Stimulated activated CD8-positive, alpha-beta memory T cell treated with anti-CD3 and anti-CD28 coated beads, Interleukin-2, amount 100 ng/mL, for 48 hours (primary cell): Measurements from ENCODE around the gene FMNL1.
A peak's percentile ranks its signal among the peaks of the same experiment; 100 is the strongest.

Experiments used
- DNase-seq, 2 donors: peaks; one replicate each; pipeline ENCODE4 v3.0.0-alpha.2; 2020; ENCODE audit warnings: low read depth in 2 of 2

FMNL1 gene

DNA sequence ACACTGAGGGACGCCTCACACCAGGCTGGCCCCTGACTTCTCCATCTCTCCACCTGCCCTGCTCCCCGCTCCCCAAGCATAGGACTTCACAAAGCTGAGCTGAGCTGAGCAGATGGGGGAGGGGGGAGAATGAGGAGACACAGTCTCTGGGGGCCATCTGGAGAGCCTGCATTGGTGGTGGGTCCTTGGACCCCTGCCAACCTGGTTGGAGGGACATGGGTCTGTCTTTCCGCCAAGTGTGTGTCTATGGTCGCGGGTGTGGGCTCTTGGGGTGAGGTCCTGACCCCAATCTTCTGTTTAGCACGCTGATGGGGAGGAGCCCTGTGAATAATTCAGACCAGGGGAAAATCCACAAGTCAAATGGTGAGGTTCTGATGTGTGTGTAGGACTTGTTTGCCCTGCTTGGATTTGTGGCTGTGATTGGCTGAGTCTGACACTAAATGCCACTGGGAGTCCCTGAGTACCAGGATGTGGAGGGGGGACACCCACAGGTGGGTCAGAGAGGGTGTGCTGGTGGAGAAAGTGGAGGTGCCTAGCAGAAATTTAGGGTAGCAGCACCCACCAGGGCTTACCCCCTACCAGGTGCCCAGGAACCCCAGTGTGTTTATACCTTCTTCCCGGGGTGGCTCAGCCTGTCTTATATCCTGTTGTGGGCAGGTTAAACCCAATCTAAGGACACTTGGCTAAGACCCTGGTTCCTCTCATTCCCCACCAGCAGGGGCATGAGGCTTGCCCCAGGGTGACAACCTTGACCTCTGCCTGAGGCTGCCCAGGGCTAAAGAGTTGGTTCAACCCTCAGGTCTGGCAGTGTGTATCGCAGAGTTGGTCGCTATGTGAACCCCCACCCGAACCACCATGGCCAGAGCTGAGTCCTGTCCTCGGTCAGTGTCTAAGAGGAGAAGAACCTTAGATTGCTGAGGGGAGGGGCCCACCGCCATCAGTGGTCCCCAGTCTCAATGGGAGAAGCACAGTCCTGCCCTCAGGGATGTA, 2.1 kb downstream of the FMNL1 start:
- DNase-seq, result peak in 1 of 2 donors; percentile 60

DNA sequence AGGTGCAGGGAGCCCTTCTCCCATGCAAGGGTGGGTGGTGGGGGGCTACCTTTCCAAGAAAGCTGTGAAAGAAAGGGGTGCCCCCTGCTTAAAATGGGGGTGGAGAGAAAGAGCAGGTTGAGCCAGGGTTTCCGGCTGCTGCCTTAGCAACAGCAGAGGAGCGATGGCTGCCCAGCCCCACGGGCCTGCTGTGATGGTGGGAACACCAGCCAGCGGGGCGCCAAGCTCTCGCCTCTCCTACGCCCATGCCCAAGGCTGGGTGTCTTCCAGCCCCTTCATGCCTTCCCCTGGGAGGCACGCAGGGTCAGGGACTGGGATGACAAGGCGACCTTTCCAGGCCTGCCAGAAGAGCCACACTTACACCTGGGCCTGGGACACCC, 3.0 kb downstream of the FMNL1 start:
- no peak for DNase-seq

DNA sequence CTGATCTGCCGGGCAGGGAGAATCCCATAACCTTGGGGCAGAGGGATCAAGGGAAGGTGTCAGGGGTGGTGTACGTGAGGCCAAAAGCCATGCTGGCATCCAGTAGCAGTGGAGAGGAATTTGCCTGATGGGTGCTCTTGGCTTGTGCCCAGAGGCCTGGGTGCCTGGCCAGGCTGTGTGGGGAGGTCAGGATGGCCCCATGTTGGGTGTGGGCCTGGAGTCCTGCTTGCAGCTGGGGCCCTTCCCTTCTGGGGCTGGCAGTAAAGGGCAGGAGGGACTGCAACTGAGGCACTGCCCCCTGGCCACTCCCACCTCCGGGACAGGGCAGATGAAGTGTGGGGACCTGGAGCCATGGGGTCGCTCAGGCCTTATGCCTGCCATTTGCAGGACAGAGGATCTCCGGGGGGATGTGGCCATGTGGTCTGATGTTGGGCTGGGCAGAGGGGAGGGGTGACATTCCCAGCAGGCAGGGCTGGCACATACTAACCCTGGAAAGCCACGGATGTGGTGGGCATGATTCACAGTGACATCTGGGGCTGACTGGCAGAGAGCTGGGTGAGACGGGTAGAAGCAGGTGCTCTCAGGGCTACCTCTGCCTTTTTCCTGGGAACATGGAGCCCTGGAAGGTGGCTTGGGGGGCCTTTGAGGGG, 3.5 kb downstream of the FMNL1 start:
- DNase-seq, result no peak

DNA sequence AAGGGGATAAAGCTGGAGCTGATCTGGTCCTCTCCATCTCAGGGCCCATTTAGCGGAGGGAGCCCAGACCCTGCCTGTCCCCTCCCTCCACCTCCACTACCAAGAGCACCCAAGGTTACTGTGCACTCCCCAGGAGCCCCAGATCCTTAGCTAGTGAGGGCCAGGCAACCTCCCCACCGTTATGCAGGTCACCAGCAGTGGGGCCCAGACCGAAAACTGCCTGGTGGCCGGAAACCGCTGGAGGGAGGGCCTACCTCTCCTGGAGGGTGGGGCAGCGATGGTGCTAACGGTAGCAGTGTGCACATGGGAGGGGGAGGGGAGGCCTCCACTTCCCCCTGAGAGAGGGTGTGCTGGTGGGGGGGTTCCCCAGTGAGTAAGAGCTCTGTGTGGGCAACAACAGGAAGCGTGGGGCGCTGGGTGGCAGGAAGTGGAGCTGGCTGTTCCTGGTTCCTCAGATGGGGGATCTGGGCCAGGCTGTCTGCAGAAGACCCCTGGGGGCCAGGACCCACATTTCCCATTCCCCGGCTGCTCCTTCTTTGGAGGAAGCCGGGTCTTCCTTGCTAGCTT, 4.4 kb downstream of the FMNL1 start:
- peak; percentile 97 to 98 for DNase-seq

DNA sequence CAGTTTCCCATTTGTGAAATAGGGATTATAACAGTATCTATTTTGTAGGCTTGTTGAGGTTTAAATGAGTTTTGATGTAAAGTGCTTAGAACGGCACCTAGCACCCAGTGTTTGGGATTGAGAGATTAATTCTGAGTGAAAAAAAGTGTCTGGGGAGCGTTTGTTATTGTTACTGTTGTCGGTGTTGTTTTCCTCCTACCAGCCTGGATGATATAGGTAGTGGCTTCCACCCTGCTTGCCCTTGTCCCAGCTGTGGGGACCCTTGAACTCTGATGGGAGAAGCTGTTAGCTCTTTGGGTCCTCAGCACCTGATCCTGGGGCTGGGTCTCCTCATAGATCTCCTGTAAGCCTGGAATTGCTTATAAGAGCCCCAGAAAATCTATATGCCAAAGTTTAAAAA, 4.9 kb downstream of the FMNL1 start:
- DNase-seq, result no peak

DNA sequence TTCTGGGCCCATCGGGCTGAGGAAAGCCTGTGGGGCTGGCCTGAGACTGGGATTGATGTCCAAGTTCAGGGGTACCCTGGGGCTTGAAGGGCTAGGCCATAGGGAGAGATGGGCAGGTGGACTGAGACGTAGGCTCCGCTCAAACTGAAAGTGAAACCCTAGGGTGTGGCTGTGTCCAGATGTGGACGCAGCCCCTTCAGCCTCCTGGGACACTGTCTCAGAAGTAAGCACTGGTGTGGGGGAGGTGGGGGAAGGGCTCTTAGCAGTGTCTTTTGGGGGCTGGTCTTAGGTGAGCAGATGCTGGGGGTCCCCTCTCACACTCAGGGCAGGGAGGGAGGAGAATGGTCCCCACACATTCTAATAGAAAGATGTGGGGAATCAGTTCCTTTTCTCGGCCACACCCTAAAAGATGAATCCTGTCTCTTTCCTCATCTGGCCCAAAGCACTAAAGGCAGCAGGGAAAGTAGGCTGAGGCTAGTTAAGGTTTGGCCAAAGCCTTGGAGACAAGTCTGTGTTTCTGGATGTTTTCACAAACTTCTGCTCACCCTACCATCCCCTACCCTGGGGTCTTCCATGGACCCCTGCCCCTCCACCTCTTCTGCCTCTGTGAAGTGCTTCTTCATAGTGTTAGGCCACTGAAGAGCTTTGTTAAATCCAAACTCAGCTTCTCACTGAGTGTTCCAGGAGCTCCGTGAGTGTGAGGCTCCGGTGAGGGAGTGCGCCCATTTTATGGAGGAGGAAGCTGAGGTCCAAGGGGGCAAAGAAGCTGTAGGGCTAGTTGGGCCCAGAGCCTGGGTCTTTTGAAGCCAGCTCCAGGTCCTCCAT, 5.6 kb downstream of the FMNL1 start:
- DNase-seq, result no peak

DNA sequence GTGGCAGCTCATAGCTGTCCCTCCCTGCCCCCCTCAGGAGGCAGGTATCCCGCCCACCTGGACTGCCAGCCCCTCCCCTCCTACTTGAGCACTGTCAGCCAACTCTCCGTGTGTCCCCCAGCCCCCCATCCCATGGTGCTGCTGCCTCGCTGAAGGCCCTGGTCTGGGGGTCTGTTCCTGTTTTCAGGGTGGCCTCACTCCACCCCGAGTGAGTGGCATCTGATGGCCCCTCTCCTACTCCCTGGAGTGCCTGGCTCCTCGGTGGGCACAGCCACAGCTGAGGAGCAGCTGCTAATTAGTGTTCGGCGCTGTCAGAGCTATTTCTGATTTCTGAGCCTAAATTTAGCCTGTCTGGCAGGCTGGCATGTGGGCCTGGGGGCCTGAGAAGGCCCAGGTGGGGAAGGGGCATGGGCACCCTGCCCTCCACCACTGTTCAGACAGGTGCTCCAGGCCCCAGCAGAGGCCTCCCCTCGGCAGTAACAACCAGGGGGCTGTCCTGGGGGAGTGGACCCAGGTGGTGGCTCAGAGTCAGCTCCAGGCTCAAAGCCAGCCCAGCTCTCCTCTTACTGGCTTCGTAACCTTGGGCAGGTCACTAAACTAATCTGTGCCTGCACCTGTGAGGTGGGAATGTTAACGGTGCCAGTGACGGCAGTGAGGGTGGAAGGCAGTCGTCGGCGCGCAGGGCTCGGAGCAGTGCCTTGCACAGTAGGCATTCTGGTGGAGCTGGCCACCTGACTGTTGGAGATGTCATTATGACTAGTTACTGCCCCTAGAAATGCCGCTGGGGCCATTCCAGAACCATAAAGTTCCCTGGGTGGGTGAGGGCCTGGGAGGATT, 6.5 kb downstream of the FMNL1 start:
- no peak for DNase-seq

DNA sequence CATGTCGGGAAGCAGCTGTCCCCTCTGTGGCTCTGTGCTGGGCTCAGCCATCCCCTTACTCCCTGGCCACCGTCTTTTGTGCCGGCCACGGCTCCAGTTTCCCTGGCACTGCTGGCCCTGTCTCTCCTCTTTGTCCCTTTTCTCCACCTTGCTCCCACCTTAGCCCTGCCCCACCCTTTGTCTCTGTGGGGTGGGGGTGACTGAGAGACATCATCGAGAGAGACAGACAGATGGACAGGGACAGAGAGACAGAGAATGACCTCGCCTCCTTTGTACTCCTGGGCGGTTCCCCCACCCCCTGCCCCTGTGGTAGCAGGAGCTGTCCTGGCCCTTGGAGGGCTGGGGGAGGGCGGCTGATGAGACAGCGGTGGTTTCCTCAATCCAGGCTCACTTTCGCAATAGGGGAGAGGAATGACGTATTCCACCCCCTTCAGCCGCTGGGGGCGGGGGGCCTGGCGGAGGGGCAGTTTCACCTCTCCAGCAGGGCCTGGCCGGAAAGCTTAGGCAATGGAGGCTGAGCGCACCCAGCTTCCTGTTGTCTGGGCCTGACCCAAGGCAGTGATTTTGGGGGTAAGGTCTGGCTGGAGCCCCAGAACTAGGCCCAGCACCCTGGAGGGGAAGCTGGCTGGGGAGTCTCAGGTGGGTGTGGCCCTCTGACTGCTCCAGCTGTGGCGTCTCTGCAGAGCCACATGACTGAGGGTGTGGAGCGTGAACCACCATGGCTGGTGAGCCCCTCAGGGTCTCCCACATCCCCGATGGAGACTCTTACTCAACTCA, 7.3 kb downstream of the FMNL1 start:
- DNase-seq, result peak; percentile 91 to 92

DNA sequence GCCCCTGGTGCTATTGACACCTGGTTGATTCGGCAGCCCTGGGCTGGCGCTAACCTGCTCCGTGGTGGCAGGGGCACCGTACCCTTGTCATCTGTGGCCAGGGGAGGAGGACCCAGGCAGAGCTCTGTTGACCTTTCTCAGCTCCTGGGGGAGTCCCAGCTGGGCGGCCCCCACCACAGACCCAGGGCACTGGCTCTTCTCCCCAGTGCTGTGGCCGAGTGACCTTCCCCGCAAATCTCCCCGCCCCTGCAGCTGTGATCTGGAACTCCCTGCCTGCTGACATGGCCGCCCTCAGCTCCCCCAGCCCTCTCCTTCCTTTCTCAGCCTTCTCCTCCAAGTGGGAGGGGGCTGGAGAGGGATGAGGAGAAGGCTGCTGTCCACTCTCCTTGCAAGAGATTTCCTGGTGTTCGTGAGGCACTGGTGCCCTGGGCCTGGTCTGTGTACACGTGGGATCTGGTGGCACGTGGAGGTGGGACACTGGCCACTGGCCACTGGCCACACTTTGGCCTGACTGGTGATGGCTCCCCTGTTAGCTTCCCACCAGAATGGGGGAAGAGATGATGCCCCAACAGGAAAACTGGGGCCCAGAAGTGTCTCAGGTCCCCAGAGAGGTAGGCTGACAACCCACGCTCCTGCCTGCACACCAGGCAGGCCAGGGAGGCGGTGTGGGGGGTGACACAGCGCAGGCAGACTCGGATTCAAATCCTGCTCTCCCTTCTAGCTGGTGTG, 8.2 kb downstream of the FMNL1 start:
- DNase-seq, result peak in 1 of 2 donors; percentile 69

DNA sequence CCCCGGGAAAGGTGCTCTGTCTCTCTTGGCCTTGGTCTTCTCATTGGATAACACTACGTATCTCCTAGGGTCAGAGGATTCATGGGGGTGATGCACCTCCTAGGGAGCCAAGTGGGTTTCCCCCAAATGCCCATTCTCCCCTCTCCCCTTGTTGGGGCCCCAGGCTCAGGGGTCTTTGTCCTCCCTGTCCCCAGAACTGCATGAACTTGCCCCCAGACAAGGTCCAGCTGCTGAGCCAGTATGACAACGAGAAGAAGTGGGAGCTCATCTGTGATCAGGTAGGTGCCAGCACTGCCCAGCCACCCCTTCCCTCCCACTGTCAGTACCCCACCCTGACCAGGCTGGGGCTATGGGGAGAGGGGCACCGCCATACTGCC, 8.7 kb downstream of the FMNL1 start:
- DNase-seq, result no peak

DNA sequence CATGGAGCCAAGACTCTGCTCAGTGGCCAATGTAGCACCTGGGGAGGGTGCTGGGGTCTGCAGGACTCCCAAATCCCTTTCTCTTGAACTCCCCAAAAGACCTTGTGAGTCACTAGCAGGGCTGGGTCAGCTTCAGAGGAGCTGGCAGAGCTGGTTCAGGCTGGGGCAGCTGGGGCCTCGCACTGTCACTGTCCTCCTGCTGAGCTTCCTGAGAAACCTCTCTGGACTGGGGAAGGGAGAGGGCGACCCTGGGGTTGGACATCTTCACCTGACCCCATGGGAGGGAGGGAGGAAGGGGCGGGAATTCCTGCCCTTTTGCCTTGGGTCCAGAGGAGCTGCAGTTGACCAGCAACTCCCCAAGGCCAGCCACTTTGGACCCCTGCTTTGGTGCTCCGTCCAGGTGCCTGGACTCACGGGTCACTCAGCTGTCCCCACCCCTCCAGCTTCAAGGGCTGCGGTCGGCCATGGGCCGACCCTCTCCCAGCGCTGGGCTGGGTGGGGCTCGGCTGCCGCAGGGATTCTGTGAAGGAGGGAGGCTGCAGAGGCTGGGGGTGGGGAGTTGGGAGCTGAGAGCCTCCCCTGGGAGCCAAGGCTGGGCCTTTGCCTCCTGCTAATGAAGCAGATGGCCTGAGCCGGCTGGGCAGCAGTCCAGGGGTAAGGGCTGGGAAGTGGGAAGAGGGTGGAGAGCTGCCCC, 9.2 kb downstream of the FMNL1 start:
- DNase-seq, result no peak

DNA sequence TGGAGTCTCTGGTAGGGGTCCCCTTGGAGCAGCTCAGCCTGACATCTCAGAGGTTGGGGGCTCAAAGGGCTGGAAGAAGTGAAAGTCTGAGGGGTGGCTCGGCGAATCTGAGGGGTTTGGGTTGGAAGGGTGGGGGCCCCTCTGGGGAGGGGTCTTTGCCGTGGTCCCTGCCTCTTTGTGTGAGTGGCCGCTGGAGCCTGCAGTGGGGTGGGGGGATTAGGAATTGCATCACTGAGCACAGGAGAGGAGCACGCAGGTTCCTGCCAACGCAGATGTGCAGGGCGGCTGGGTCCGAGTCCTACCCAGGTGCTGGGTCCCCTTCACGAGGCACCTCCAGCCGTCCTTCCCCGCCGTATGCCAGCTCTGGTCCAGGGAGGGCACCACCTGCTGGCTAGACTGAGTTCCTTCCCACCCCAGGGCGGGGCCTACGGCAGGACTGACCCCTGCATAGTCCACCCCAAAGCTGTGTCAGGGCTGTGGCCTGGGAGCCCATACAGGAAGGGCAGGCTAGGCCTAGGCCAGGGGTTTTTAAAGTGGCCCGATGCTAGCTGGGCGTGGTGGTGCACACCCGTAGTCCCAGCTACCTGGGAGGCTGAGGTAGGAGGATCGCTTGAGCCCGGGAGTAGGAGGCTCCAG, 9.9 kb downstream of the FMNL1 start:
- no peak for DNase-seq

DNA sequence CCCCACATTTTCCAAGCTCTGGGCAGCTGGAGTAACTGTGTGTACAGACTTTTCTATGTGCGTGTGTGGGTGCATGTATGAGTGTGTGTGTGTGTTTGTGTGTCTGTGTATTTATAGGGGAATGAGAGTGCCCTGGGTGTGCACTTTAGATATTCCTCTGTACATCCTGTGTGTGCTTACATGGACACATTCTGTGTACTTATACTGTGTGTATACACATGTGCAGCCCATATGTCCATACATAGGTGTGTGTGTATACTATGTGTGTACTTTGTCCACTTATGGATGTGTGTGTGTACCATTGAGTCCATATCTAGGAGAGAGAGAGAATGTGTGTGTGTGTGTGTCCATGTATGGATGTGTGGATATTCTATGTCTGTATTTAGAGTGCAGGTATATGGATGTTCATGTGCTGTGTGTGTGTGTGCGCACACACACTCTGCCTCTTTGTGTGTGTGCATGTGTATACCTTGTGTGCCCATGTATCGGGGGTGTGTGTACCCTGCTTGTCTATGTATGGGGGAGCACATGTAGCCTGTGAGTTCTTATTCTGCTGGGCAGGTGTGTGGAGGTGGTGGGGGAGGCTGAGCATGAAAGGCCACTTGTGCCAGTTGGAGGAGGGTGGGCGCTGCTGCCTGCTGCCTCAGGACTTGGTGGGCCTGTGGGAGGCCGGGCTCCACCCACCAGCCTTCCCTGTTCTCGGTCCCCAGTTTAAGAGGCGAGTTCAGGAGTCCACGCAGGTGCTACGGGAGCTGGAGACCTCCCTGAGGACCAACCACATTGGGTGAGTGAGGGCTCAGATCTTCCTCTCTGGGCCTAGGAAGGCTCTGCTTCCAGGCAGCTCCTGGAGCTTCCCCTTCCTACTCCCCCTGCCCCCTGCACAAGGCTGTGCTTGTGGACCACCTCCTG, 11.1 kb downstream of the FMNL1 start:
- DNase-seq, result no peak

DNA sequence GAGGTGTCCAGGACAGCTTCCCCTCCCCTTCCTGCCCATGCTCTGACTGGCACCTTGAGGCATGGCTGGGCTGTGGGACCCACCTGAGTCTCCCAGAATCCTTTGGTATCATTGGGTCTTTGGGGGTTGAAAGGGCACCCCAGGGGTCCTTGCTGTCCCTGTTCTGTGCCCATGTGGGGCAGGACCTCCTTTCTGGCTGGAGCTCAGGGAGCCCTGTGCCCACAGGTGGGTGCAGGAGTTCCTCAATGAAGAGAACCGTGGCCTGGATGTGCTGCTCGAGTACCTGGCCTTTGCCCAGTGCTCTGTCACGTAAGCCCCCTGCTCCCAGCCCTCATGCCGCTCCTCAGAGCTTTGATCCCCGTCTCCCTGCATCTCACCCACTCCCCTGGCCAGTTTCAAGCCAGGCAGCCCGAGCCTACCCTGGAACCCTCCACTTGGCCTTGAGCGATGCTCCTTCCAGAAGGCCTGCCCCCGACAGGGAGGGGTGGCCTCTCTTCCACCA, 11.8 kb downstream of the FMNL1 start:
- no peak for DNase-seq

DNA sequence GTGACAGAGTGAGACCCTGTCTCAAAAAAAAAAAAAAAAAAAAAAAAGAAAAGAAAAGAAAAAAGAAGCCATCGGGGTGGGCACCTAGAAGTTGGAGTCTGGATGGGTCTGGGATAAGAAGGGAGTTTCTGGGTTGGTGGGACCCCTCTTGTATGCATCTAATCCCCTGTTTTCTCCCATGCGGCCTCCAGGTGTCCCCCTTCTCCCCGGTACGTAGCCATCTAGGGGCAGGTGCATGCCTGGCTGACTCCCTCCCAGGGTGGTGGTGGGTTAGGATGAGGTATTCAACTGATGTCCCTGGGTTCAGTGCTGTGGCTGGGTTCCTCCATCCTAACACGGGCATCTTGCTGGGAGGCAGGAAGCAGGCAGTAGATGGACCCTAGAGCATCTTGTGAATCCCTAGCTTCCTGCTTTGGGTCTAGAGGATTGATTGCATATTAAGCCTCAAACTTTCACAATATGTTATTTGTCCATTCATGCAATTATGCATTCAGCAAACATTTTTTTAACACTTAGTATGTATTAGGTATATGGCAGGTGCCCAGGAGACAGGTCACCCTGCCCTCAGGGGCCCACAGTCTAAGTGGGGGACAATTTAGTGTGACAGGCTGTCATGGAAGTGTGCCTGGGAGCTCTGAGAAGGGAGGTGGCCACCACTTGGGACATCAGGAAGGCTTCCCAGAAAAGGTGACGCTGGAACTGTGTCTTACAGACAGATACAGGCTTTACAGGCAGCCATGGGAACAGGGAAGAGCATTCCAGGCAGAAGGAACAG, 13.1 kb downstream of the FMNL1 start:
- DNase-seq, result no peak
